ENCODE results near the gene GTF2E1. TPM values are rescaled to one million over a fixed set of nuclear protein-coding genes. Genes with fewer than 3 reads are reported as not detected.

Gene GTF2E1
- total RNA-seq, 1 donor from 2014 or later, result 59.0 TPM

DNA sequence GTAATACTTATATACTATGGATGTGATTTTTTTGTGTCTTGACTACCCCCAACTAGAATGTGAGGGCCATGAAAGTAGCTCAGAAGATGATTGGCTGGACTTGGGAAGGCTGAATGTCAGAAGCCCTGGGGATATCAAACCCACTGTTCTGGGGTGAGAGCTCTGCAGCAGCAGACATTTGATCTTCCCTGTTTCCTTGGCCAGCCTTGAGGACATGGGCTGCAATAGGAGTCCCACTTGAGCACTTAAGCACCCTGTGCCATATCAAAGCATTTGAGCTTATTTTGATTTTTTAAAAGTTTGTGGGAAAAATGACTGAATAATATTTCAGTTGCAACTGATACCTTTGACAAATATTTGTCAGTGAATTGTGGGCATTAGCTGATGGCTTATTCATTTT lies 21.7 kb downstream of the GTF2E1 start:
- Mint-ChIP-seq H3K9me3 (ENCODE audit: unreplicated experiment) (no peaks in the 10 kb centered on the region), H3K4me3 (ENCODE audit: unreplicated experiment) (no peak overlapping the region), H3K4me1 (ENCODE audit: unreplicated experiment) (peaks cover 29% of the 10 kb centered on the region), H3K36me3 (ENCODE audit: low read depth, unreplicated experiment) (peaks cover 3% of the 10 kb centered on the region), H3K27ac (ENCODE audit: unreplicated experiment) (peak overlapping the region; percentile 26), H3K27me3 (ENCODE audit: unreplicated experiment) (peaks cover 3% of the 10 kb centered on the region)
- TF ChIP-seq, protein P1, sequence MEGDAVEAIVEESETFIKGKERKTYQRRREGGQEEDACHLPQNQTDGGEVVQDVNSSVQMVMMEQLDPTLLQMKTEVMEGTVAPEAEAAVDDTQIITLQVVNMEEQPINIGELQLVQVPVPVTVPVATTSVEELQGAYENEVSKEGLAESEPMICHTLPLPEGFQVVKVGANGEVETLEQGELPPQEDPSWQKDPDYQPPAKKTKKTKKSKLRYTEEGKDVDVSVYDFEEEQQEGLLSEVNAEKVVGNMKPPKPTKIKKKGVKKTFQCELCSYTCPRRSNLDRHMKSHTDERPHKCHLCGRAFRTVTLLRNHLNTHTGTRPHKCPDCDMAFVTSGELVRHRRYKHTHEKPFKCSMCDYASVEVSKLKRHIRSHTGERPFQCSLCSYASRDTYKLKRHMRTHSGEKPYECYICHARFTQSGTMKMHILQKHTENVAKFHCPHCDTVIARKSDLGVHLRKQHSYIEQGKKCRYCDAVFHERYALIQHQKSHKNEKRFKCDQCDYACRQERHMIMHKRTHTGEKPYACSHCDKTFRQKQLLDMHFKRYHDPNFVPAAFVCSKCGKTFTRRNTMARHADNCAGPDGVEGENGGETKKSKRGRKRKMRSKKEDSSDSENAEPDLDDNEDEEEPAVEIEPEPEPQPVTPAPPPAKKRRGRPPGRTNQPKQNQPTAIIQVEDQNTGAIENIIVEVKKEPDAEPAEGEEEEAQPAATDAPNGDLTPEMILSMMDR (IDR thresholded peaks at IDR 0.05; ENCODE audit: unreplicated experiment), result no peak
- no peak for DNase-seq (ENCODE audit: low spot score)

DNA sequence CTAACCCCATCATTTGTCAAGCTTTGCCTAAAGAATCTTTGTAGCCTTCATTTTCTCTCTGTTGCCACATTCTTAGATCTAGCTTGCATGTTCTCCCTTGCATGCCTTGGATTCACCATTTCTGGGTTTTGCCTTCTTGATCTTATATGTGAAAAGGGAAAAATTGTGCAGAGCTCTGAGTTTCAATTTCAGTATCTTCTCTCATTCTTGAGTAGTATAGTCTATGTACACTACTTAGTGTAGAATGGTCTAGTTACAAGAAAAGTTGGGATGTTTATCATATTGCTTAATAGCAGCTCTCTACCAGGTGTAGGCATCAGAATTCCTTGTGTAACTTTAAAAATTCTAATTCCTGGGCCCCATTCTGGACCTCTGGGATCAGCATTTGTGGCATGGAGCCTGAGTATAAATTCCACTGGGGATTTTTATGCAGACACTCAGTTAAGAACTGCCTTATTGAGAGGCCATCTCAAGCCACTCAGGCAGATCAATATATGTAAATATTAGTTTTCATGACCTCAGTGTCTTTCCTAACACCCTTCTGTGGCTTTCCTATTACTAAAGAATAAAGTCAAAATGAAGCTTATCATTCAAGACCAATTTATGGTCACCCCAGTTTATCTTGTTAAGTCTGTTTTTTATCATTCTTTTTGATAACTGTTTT lies 23.4 kb downstream of the GTF2E1 start:
- Mint-ChIP-seq H3K9me3 (ENCODE audit: unreplicated experiment) (no peaks in the 10 kb centered on the region), H3K4me3 (ENCODE audit: unreplicated experiment) (no peak overlapping the region)

DNA sequence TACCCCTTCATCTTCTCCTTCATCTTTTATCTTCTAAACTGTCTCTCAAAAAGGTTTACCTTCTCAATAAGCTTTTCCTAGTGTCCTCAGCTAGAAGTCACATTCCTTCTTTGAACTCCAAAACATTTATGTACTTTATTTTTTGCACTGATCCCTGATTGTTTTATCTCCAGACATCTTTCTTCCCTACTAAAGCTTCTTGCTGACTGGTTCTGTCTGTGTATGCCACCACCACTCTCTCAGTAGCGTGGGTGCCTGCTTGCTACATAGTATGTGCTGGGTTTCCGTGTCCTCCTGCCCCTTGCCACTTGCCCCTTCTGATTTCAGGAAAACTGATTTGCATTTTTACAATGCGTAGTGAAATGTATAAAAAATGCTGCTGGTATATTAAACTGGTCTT lies 24.0 kb downstream of the GTF2E1 start:
- Mint-ChIP-seq H3K4me1 (ENCODE audit: unreplicated experiment) (peaks cover 31% of the 10 kb centered on the region), H3K36me3 (ENCODE audit: low read depth, unreplicated experiment) (no peaks in the 10 kb centered on the region), H3K4me3 (ENCODE audit: unreplicated experiment) (no peak overlapping the region), H3K27me3 (ENCODE audit: unreplicated experiment) (peaks cover 3% of the 10 kb centered on the region), H3K27ac (ENCODE audit: unreplicated experiment) (no peak overlapping the region), H3K9me3 (ENCODE audit: unreplicated experiment) (no peaks in the 10 kb centered on the region)
- no peak for DNase-seq (ENCODE audit: low spot score)
- TF ChIP-seq, protein P1 (IDR thresholded peaks at IDR 0.05; ENCODE audit: unreplicated experiment), result no peak

More for the DNA sequence above, 23.4 kb downstream of the GTF2E1 start:
- Mint-ChIP-seq H3K27me3 (ENCODE audit: unreplicated experiment) (peaks cover 3% of the 10 kb centered on the region), H3K36me3 (ENCODE audit: low read depth, unreplicated experiment) (no peaks in the 10 kb centered on the region), H3K27ac (ENCODE audit: unreplicated experiment) (no peak overlapping the region), H3K4me1 (ENCODE audit: unreplicated experiment) (peaks cover 29% of the 10 kb centered on the region)
- TF ChIP-seq, protein P1 (IDR thresholded peaks at IDR 0.05; ENCODE audit: unreplicated experiment), result no peak
- DNase-seq (ENCODE audit: low spot score), result no peak

DNA sequence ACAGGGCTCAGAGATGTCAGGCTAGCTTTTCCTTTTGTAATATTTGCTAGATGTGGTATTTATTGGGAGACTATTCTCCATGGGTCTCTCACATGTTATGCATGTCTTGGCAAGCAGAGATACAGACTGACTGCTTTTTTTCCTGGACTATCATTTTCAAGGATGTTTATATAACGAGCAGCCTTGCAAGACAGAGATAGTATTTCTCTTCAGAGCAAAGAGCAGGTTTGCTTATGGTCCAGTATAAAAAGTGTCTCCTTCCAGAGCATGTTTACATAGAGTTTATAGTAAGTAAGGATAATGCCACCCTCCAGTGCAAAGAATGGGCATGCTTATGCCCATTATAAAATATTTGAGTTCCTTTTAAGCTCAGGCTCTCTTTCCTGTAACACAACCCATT lies 24.6 kb downstream of the GTF2E1 start:
- Mint-ChIP-seq H3K9me3 (ENCODE audit: unreplicated experiment) (no peaks in the 10 kb centered on the region), H3K4me3 (ENCODE audit: unreplicated experiment) (no peak overlapping the region), H3K27ac (ENCODE audit: unreplicated experiment) (no peak overlapping the region)

DNA sequence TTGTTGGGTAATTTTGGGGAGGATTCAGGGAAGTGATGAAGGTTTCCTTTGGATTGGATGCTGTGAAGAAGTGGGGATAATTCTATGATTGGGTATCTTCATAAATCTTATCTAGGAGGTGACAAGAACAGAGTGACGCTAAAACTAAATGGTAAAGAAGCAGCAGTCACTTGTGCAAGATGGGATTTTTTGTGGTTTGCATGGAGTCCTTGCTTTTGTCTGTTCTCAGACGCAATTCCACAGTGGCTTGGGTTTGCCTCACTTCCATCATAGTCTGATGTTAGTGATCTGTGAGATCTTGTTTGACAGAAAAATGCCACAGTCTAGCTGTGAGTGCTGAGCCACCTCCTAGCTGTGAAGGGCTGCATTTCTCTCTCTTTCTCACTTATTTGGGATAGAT lies 26.9 kb downstream of the GTF2E1 start:
- H3K4me1 Mint-ChIP-seq (ENCODE audit: unreplicated experiment), result peaks cover 17% of the 10 kb centered on the region
- H3K27ac Mint-ChIP-seq (ENCODE audit: unreplicated experiment), result no peak overlapping the region
- no peaks in the 10 kb centered on the region for H3K9me3 Mint-ChIP-seq (ENCODE audit: unreplicated experiment)
- no peak for DNase-seq (ENCODE audit: low spot score)
- H3K36me3 Mint-ChIP-seq (ENCODE audit: low read depth, unreplicated experiment), result peaks cover 5% of the 10 kb centered on the region
- H3K27me3 Mint-ChIP-seq (ENCODE audit: unreplicated experiment), result peaks cover 3% of the 10 kb centered on the region
- H3K4me3 Mint-ChIP-seq (ENCODE audit: unreplicated experiment), result no peak overlapping the region
- TF ChIP-seq, protein P1 (IDR thresholded peaks at IDR 0.05; ENCODE audit: unreplicated experiment), result no peak

More for the DNA sequence above, 24.6 kb downstream of the GTF2E1 start:
- no peak for DNase-seq (ENCODE audit: low spot score)
- Mint-ChIP-seq H3K4me1 (ENCODE audit: unreplicated experiment) (peaks cover 29% of the 10 kb centered on the region), H3K27me3 (ENCODE audit: unreplicated experiment) (peaks cover 3% of the 10 kb centered on the region), H3K36me3 (ENCODE audit: low read depth, unreplicated experiment) (no peaks in the 10 kb centered on the region)
- TF ChIP-seq, protein P1 (IDR thresholded peaks at IDR 0.05; ENCODE audit: unreplicated experiment), result no peak

All from endothelial cell (in vitro differentiated cells).